ENCODE data around the gene MMAA. TPM values are rescaled to one million over a fixed set of nuclear protein-coding genes. Genes with fewer than 3 reads are reported as not detected.

The MMAA gene
- polyA plus RNA-seq, 3 donors: 2.1 to 4.0 (median 2.5) TPM

DNA sequence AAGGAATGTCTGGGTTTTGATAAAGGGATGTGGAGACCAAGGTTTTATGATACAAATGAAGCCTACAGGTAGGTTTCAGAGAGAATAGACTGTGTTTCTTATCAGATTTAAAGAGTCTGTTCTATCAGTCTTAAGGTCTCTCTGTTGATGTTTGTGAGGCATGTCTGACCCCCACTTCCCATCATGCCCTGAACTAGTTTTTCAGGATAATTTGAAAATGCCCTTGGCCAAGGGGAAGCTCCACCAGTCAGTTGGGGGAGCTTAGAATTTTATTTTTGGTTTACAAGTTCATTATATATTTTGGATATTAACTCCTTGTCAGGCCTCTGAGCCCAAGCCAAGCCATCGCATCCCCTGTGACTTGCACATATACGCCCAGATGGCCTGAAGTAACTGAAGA is 79.3 kb downstream of the MMAA start:
- Histone ChIP-seq H3K27ac (ENCODE audit: low read depth in 1 of 2, low read length in 2 of 2) (no peak overlapping the region), H3K36me3 (replicated peaks in 1 of 2; ENCODE audit: control insufficient read depth in 1 of 2, insufficient read depth in 2 of 2, low read length in 2 of 2) (no peaks in the 10 kb centered on the region), H3K27me3 (ENCODE audit: control insufficient read depth in 2 of 2, insufficient read depth in 2 of 2, low read length in 2 of 2) (no peaks in the 10 kb centered on the region), H3K4me3 (replicated peaks in 1 of 3; ENCODE audit: low read depth in 2 of 3, low read length in 3 of 3) (no peak overlapping the region), H3K4me1 (ENCODE audit: control insufficient read depth in 1 of 2, insufficient read depth in 2 of 2, low read length in 2 of 2) (no peaks in the 10 kb centered on the region), H3K9ac (ENCODE audit: insufficient read depth, low read length, poor library complexity, severe bottlenecking) (no peak overlapping the region), H3K9me3 (replicated peaks in 1 of 2; ENCODE audit: control insufficient read depth in 1 of 2, insufficient read depth in 1 of 2, low read length in 2 of 2) (no peaks in the 10 kb centered on the region), H2AFZ (ENCODE audit: insufficient read depth, low read depth, low read length, poor library complexity, severe bottlenecking) (no peak overlapping the region), H4K20me1 (ENCODE audit: insufficient read depth, low read length) (no peaks in the 10 kb centered on the region), H3K4me2 (replicated peaks; ENCODE audit: extremely low read depth, low read length, poor library complexity, severe bottlenecking) (no peak overlapping the region), H3K79me2 (ENCODE audit: insufficient read depth, low read length) (no peaks in the 10 kb centered on the region)
- no peaks in the 10 kb centered on the region for H3K36me3 Mint-ChIP-seq
- H3K27ac Mint-ChIP-seq: no peak overlapping the region
- WGBS (ENCODE audit: insufficient coverage): no CpG with 5 or more reads among the region's 2 CpGs
- H3K4me3 Mint-ChIP-seq: no peak overlapping the region
- H3K9me3 Mint-ChIP-seq: peaks cover 0 to 9% (median 3%) of the 10 kb centered on the region in 7 donors
- H3K27me3 Mint-ChIP-seq (ENCODE audit: low read depth in 3 of 3): peaks cover 3 to 7% (median 6%) of the 10 kb centered on the region in 3 donors
- intact Hi-C loops (cut with micrococcal nuclease): no loop called here
- no peaks in the 10 kb centered on the region for H3K4me1 Mint-ChIP-seq
- DNase-seq: no peak
- TF ChIP-seq CTCF (IDR thresholded peaks at IDR 0.05): no peak

- Histone ChIP-seq H3K4me2 (replicated peaks; ENCODE audit: extremely low read depth, low read length, poor library complexity, severe bottlenecking) (no peak overlapping the region), H3K9me3 (replicated peaks in 1 of 2; ENCODE audit: control insufficient read depth in 1 of 2, insufficient read depth in 1 of 2, low read length in 2 of 2) (no peaks in the 10 kb centered on the region), H3K4me1 (ENCODE audit: control insufficient read depth in 1 of 2, insufficient read depth in 2 of 2, low read length in 2 of 2) (no peaks in the 10 kb centered on the region), H3K79me2 (ENCODE audit: insufficient read depth, low read length) (no peaks in the 10 kb centered on the region), H3K27me3 (ENCODE audit: control insufficient read depth in 2 of 2, insufficient read depth in 2 of 2, low read length in 2 of 2) (no peaks in the 10 kb centered on the region), H3K36me3 (replicated peaks in 1 of 2; ENCODE audit: control insufficient read depth in 1 of 2, insufficient read depth in 2 of 2, low read length in 2 of 2) (no peaks in the 10 kb centered on the region), H3K4me3 (replicated peaks in 1 of 3; ENCODE audit: low read depth in 2 of 3, low read length in 3 of 3) (no peak overlapping the region), H3K9ac (ENCODE audit: insufficient read depth, low read length, poor library complexity, severe bottlenecking) (no peak overlapping the region), H4K20me1 (ENCODE audit: insufficient read depth, low read length) (no peaks in the 10 kb centered on the region), H2AFZ (ENCODE audit: insufficient read depth, low read depth, low read length, poor library complexity, severe bottlenecking) (no peak overlapping the region), H3K27ac (ENCODE audit: low read depth in 1 of 2, low read length in 2 of 2) (no peak overlapping the region)
- 93% methylated on average over 3 of the region's 4 CpGs for WGBS (ENCODE audit: insufficient coverage)
- H3K36me3 Mint-ChIP-seq: no peaks in the 10 kb centered on the region
- no peak overlapping the region for H3K27ac Mint-ChIP-seq
- DNase-seq: no peak
- intact Hi-C loops (cut with micrococcal nuclease): no loop called here
- H3K9me3 Mint-ChIP-seq: peaks cover 0 to 9% (median 2%) of the 10 kb centered on the region in 7 donors
- no peak for TF ChIP-seq CTCF (IDR thresholded peaks at IDR 0.05)
- H3K4me1 Mint-ChIP-seq: no peaks in the 10 kb centered on the region
- no peak overlapping the region for H3K4me3 Mint-ChIP-seq
- H3K27me3 Mint-ChIP-seq (ENCODE audit: low read depth in 3 of 3): peaks cover 2 to 6% (median 3%) of the 10 kb centered on the region in 3 donors
Measured at GRCh38 chr4:145703850-145704497, 84.8 kb downstream of the MMAA start.
